OCI-LY7 (cell line): ENCODE data around the gene LZTFL1.

Experiments used
- CTCF ChIP-seq: fragments of 200-600 bp; sonication (generic); conservative IDR thresholded peaks from 2 replicates; pipeline ENCODE4 v1.5.1; 2014; ENCODE audit warnings: mild to moderate bottlenecking, antibody characterized with exemption, low read length, moderate library complexity, mixed read lengths
- EZH2phosphoT487 ChIP-seq: fragments of 200-600 bp; sonication (generic); IDR thresholded peaks from 2 replicates; pipeline ENCODE4 v1.6.1; 2018; ENCODE audit warnings: low read depth, borderline replicate concordance, mild to moderate bottlenecking, mixed run types, antibody characterized with exemption, low read length, moderate library complexity, mixed read lengths

- no peak for TF ChIP-seq CTCF
- no peak for TF ChIP-seq EZH2phosphoT487
Measured at GRCh38 chr3:45885979-45886705, 44.2 kb upstream of the LZTFL1 start, which contains the start of gene CCR9.
